OCI-LY3 (cell line): ENCODE results near the gene TCL1B.
"Not testable (repeated sequence)": the region's sequence is repeated elsewhere in the genome, so short reads cannot be mapped to it uniquely, and the experiment has no call there.

Experiments used
- CTCF ChIP-seq: fragments of 200-600, 300-600 bp; sonication (generic); IDR thresholded peaks from 2 replicates; pipeline ENCODE4 v1.5.1; 2014; ENCODE audit warnings: antibody characterized with exemption, low read length, low read depth
- EZH2phosphoT487 ChIP-seq: fragments of 200-600 bp; shearing (Covaris generic); IDR thresholded peaks from 2 replicates; pipeline ENCODE4 v1.6.1; 2018; ENCODE audit warnings: antibody characterized with exemption, mixed run types, low read depth

- not testable (repeated sequence) for TF ChIP-seq CTCF, EZH2phosphoT487
Measured at GRCh38 chr14:95729402-95730028, 43.3 kb downstream of the TCL1B start.
